ENCODE data around the gene SNPH.

SNPH gene

GRCh38 chr20:1327241-1327653 lies 61.2 kb downstream of the SNPH start:
- no peak overlapping the region for H3K27ac ChIP-seq (ENCODE audit: low read depth, low read length)
- no peaks in the 10 kb centered on the region for H3K9me3 ChIP-seq (ENCODE audit: control insufficient read depth, insufficient read depth, low read depth, low read length)
- no peak overlapping the region for H3K9ac ChIP-seq (ENCODE audit: low read length)
- peaks cover 6% of the 10 kb centered on the region for H3K36me3 ChIP-seq (ENCODE audit: control insufficient read depth, insufficient read depth, low read length)
- no peak overlapping the region for H3K4me3 ChIP-seq (ENCODE audit: low read depth, low read length)
- peaks cover 16% of the 10 kb centered on the region for H3K4me1 ChIP-seq (ENCODE audit: control insufficient read depth, insufficient read depth, low read length)
- H3K27me3 ChIP-seq (ENCODE audit: control insufficient read depth, insufficient read depth, low read length): no peaks in the 10 kb centered on the region

GRCh38 chr20:1327827-1328679 lies 62.0 kb downstream of the SNPH start:
- Histone ChIP-seq H3K9me3 (ENCODE audit: control insufficient read depth, insufficient read depth, low read depth, low read length) (no peaks in the 10 kb centered on the region), H3K27ac (ENCODE audit: low read depth, low read length) (no peak overlapping the region), H3K4me1 (ENCODE audit: control insufficient read depth, insufficient read depth, low read length) (peaks cover 16% of the 10 kb centered on the region), H3K36me3 (ENCODE audit: control insufficient read depth, insufficient read depth, low read length) (peaks cover 14% of the 10 kb centered on the region), H3K27me3 (ENCODE audit: control insufficient read depth, insufficient read depth, low read length) (no peaks in the 10 kb centered on the region), H3K9ac (ENCODE audit: low read length) (no peak overlapping the region), H3K4me3 (ENCODE audit: low read depth, low read length) (no peak overlapping the region)

GRCh38 chr20:1328680-1329330 lies 62.7 kb downstream of the SNPH start, which contains the start of gene SDCBP2:
SDCBP2 (minus strand) TSS chr20:1329139; CDS start chr20:1320416, 8,723 bp downstream.
- H3K4me1 ChIP-seq (ENCODE audit: control insufficient read depth, insufficient read depth, low read length): peaks cover 16% of the 10 kb centered on the region
- H3K27ac ChIP-seq (ENCODE audit: low read depth, low read length): no peak within 1 kb of the TSS
- H3K27me3 ChIP-seq (ENCODE audit: control insufficient read depth, insufficient read depth, low read length): no peaks in the 10 kb centered on the region
- H3K9ac ChIP-seq (ENCODE audit: low read length): no peak within 1 kb of the TSS
- peaks cover 19% of the 10 kb centered on the region for H3K36me3 ChIP-seq (ENCODE audit: control insufficient read depth, insufficient read depth, low read length)
- no peak within 1 kb of the TSS for H3K4me3 ChIP-seq (ENCODE audit: low read depth, low read length)
- no peaks in the 10 kb centered on the region for H3K9me3 ChIP-seq (ENCODE audit: control insufficient read depth, insufficient read depth, low read depth, low read length)

- Histone ChIP-seq H3K27me3 (ENCODE audit: control insufficient read depth, insufficient read depth, low read length) (no peaks in the 10 kb centered on the region), H3K4me1 (ENCODE audit: control insufficient read depth, insufficient read depth, low read length) (peaks cover 16% of the 10 kb centered on the region), H3K27ac (ENCODE audit: low read depth, low read length) (no peak overlapping the region), H3K4me3 (ENCODE audit: low read depth, low read length) (no peak overlapping the region), H3K9me3 (ENCODE audit: control insufficient read depth, insufficient read depth, low read depth, low read length) (no peaks in the 10 kb centered on the region), H3K9ac (ENCODE audit: low read length) (no peak overlapping the region), H3K36me3 (ENCODE audit: control insufficient read depth, insufficient read depth, low read length) (peaks cover 19% of the 10 kb centered on the region)
These were observed 64.2 kb downstream of the SNPH start for GRCh38 chr20:1330075-1330830.

GRCh38 chr20:1331101-1331500 lies 65.0 kb downstream of the SNPH start:
- Histone ChIP-seq H3K27ac (ENCODE audit: low read depth, low read length) (no peak overlapping the region), H3K9me3 (ENCODE audit: control insufficient read depth, insufficient read depth, low read depth, low read length) (no peaks in the 10 kb centered on the region), H3K4me3 (ENCODE audit: low read depth, low read length) (no peak overlapping the region), H3K36me3 (ENCODE audit: control insufficient read depth, insufficient read depth, low read length) (peaks cover 19% of the 10 kb centered on the region), H3K9ac (ENCODE audit: low read length) (no peak overlapping the region), H3K27me3 (ENCODE audit: control insufficient read depth, insufficient read depth, low read length) (no peaks in the 10 kb centered on the region), H3K4me1 (ENCODE audit: control insufficient read depth, insufficient read depth, low read length) (peaks cover 14% of the 10 kb centered on the region)

GRCh38 chr20:1331801-1332453 lies 65.8 kb downstream of the SNPH start:
- no peak overlapping the region for H3K4me3 ChIP-seq (ENCODE audit: low read depth, low read length)
- H3K27me3 ChIP-seq (ENCODE audit: control insufficient read depth, insufficient read depth, low read length): no peaks in the 10 kb centered on the region
- H3K36me3 ChIP-seq (ENCODE audit: control insufficient read depth, insufficient read depth, low read length): peaks cover 19% of the 10 kb centered on the region
- no peaks in the 10 kb centered on the region for H3K9me3 ChIP-seq (ENCODE audit: control insufficient read depth, insufficient read depth, low read depth, low read length)
- peaks cover 6% of the 10 kb centered on the region; the same call in 1 of the 2 replicates for H3K4me1 ChIP-seq (ENCODE audit: control insufficient read depth, insufficient read depth, low read length)
- H3K27ac ChIP-seq (ENCODE audit: low read depth, low read length): no peak overlapping the region
- no peak overlapping the region for H3K9ac ChIP-seq (ENCODE audit: low read length)

GRCh38 chr20:1332749-1333300 lies 66.7 kb downstream of the SNPH start:
- no peaks in the 10 kb centered on the region for H3K27me3 ChIP-seq (ENCODE audit: control insufficient read depth, insufficient read depth, low read length)
- H3K27ac ChIP-seq (ENCODE audit: low read depth, low read length): no peak overlapping the region
- no peak overlapping the region for H3K4me3 ChIP-seq (ENCODE audit: low read depth, low read length)
- no peaks in the 10 kb centered on the region for H3K9me3 ChIP-seq (ENCODE audit: control insufficient read depth, insufficient read depth, low read depth, low read length)
- no peak overlapping the region for H3K9ac ChIP-seq (ENCODE audit: low read length)
- 0 out of 2 replicates have a peak, but pooled peaks cover 2% of the 10 kb centered on the region for H3K4me1 ChIP-seq (ENCODE audit: control insufficient read depth, insufficient read depth, low read length)
- peaks cover 19% of the 10 kb centered on the region for H3K36me3 ChIP-seq (ENCODE audit: control insufficient read depth, insufficient read depth, low read length)

- H3K4me3 ChIP-seq (ENCODE audit: low read depth, low read length): no peak overlapping the region
- H3K27me3 ChIP-seq (ENCODE audit: control insufficient read depth, insufficient read depth, low read length): no peaks in the 10 kb centered on the region
- 0 out of 2 replicates have a peak, but pooled peaks cover 2% of the 10 kb centered on the region for H3K4me1 ChIP-seq (ENCODE audit: control insufficient read depth, insufficient read depth, low read length)
- no peaks in the 10 kb centered on the region for H3K9me3 ChIP-seq (ENCODE audit: control insufficient read depth, insufficient read depth, low read depth, low read length)
- H3K9ac ChIP-seq (ENCODE audit: low read length): no peak overlapping the region
- peaks cover 19% of the 10 kb centered on the region for H3K36me3 ChIP-seq (ENCODE audit: control insufficient read depth, insufficient read depth, low read length)
- H3K27ac ChIP-seq (ENCODE audit: low read depth, low read length): no peak overlapping the region
These were observed 67.6 kb downstream of the SNPH start for GRCh38 chr20:1333462-1334369.

- no peaks in the 10 kb centered on the region for H3K9me3 ChIP-seq (ENCODE audit: control insufficient read depth, insufficient read depth, low read depth, low read length)
- H3K4me3 ChIP-seq (ENCODE audit: low read depth, low read length): no peak overlapping the region
- H3K4me1 ChIP-seq (ENCODE audit: control insufficient read depth, insufficient read depth, low read length): no peaks in the 10 kb centered on the region
- H3K9ac ChIP-seq (ENCODE audit: low read length): no peak overlapping the region
- H3K36me3 ChIP-seq (ENCODE audit: control insufficient read depth, insufficient read depth, low read length): peaks cover 19% of the 10 kb centered on the region
- no peaks in the 10 kb centered on the region for H3K27me3 ChIP-seq (ENCODE audit: control insufficient read depth, insufficient read depth, low read length)
- H3K27ac ChIP-seq (ENCODE audit: low read depth, low read length): no peak overlapping the region
These were observed 68.3 kb downstream of the SNPH start for GRCh38 chr20:1334370-1334731.

GRCh38 chr20:1334761-1335160 lies 68.7 kb downstream of the SNPH start:
- no peak overlapping the region for H3K4me3 ChIP-seq (ENCODE audit: low read depth, low read length)
- no peaks in the 10 kb centered on the region for H3K4me1 ChIP-seq (ENCODE audit: control insufficient read depth, insufficient read depth, low read length)
- H3K27ac ChIP-seq (ENCODE audit: low read depth, low read length): no peak overlapping the region
- no peaks in the 10 kb centered on the region for H3K9me3 ChIP-seq (ENCODE audit: control insufficient read depth, insufficient read depth, low read depth, low read length)
- H3K9ac ChIP-seq (ENCODE audit: low read length): no peak overlapping the region
- H3K36me3 ChIP-seq (ENCODE audit: control insufficient read depth, insufficient read depth, low read length): peaks cover 19% of the 10 kb centered on the region
- no peaks in the 10 kb centered on the region for H3K27me3 ChIP-seq (ENCODE audit: control insufficient read depth, insufficient read depth, low read length)
